CD4-positive, alpha-beta T cell treated with Interleukin-15 for 1 hour (primary cell): Measurements from ENCODE around the gene POLA1.

Experiments
- DNase-seq: peaks from one replicate; pipeline ENCODE4 v3.0.0-alpha.2; 2020

Gene POLA1

GRCh38 chrX:24987731-24988130 lies 294.0 kb downstream of the POLA1 start:
- DNase-seq: no peak

- no peak for DNase-seq
Measured at GRCh38 chrX:24988314-24988713, 294.6 kb downstream of the POLA1 start.

DNA sequence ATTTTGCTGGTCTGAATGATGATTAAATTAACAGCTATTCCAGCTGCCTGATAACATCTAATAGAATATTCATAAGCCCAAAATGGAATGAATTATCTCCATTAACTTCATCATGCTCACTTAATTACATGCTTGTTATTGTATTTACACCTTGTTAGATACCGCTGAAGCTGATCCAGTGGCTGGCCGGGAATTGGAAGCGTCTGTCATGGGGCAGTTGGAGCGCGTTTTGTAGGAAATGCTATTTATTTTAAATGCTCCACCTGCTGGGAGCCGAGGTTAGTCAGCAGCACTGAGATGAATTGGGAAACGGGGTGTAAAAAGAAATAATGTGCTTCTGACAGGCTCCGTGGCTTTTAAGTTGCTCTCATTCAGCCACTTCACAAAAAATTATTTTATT lies 296.8 kb downstream of the POLA1 start:
- no peak for DNase-seq

GRCh38 chrX:24993879-24994278 lies 300.2 kb downstream of the POLA1 start:
- no peak for DNase-seq

DNA sequence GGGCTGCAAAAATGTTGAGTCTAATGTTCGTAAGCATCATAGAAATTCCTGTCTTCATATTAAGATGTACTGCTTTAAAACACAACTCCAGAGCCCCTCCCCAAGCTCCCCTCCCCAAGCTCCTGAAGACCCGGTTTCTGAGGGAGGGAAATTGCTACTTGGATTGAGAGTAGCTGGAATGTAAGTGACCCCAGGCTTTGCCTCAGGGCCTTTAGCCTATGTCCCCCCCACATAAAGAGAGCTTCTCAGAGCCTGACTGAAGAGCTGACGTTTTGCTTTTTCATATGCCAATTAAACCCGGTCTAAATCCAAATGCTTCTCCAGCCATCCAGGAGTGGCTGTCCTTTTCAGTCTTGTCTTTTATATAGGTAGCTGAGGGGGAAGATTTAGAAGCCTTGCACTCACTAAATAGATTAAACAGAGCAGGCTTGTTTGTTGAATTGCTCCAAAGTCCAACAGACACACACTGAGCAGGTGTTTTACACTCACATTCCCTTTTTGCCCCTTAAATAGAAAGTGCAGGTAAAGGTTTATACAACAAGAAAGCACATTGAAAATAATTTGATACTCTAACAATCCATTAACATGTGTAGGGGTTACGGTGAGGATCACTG lies 302.5 kb downstream of the POLA1 start:
- no peak for DNase-seq

- no peak for DNase-seq
Measured at GRCh38 chrX:24999511-24999910, 305.8 kb downstream of the POLA1 start.

- DNase-seq: no peak
Measured at GRCh38 chrX:25001808-25002660, 308.3 kb downstream of the POLA1 start.

- no peak for DNase-seq
Measured at GRCh38 chrX:25002661-25003020, 308.9 kb downstream of the POLA1 start.

GRCh38 chrX:25003066-25003849 lies 309.5 kb downstream of the POLA1 start:
- DNase-seq: no peak

- DNase-seq: no peak
Measured at GRCh38 chrX:25004040-25004439, 310.3 kb downstream of the POLA1 start.

- no peak for DNase-seq
Measured at GRCh38 chrX:25004485-25005032, 310.8 kb downstream of the POLA1 start.

- DNase-seq: no peak
Measured at GRCh38 chrX:25005034-25005381, 311.3 kb downstream of the POLA1 start.

GRCh38 chrX:25005382-25006185 lies 311.9 kb downstream of the POLA1 start:
- DNase-seq: no peak

GRCh38 chrX:25006586-25007058 lies 312.9 kb downstream of the POLA1 start:
- DNase-seq: no peak

DNA sequence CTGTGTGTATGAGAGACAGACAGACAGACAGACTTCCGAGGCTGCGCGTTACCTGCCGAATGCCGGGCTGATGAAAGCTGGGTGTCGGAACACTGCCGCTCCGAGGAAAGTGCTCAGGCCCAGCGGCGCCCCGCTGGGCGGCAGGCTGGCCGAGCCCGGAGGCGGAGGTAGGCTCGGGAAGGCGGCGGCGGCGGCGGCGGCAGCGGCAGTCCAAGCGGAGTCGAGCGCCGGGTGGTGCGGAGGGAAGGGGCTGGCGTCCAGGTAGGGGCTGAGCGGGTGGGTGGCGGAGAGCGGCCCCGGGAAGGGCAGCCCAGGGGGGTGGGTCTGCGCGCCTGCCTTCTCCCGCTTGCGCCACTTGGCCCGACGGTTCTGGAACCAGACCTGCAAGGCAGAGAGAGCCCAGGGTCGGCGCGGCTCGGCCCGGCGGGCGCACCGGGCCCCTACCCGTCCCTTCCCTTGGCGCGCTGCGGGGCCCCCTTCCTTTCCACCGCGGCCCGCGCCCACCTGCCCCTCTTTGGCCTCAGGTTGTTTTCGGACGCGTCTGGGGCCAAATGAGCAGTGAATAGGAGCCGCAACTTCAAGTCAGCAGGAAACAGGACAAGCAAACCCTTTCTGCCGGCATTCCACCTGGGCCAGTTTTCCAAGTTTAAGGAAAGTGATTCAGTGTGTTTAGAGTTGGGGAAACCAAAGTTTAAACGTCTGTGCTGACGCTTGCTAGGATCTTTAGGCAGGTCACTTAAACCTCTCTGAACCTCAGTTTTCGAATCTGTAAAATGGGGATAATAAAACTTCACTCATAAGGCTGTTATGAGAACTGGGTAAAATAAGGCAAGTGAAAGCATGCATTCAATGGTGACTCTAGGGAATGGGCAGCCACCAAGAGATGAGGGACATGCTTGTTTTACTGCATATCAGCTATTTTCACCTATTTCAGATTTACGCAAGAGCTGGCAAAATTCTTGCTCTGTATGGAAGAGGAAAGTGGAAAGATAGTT lies 313.6 kb downstream of the POLA1 start:
- DNase-seq: no peak

DNA sequence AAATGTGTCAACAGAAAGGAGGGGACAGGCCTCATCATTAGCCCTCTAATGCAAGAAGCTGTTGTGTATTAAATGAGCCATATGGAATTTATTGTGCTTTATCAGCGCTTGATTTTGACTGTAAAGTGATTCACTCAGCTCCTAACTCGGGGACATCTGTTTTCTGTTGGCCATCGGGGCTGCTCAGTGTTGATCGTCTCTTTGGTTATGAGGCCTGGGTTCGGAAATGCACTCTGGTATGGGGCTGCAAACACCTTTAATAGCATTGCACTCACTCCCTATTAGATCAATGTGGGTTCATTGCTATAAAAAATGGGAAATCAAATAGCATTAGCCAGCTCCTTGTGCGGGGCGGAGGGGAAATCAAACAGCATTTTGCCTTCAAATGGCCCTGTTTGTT lies 315.7 kb downstream of the POLA1 start:
- no peak for DNase-seq

DNA sequence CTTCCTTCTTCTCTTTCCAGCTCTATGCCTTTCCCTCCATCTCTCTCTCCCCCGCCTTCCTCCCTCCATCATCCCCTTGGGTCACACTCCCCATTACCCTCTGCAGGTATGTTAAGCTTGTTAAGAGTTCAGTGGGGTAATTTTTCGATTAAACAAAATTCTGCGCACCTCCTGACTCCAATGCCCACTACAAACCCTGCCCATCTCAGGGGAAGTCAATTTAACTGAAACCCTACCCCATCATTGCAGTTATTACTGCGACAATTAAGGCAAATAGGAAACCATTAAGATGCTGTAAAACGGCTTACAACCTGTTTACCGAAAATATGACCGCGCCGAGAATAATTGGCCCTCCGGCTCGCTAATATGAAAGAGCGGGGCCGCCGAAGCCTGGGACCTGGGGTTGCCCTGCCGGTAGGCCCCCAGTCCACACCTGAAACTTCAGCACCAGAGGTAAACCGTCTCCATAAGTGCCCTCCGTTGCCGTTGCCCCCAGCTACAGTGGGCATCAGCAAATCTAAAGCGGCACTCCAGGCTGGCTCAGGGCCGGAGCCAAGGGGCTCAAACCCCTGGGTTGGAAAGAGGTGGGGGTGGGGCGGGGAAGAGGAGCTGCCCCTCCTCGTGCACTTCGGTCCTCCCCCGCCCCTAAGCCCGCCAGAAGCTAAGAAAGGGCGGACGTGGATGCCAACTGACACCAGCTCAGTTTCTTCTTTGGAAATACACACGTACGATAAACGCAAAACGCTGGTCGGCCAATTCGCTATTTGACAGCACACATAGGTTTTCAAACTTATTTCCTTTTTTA lies 317.3 kb downstream of the POLA1 start:
- no peak for DNase-seq

DNA sequence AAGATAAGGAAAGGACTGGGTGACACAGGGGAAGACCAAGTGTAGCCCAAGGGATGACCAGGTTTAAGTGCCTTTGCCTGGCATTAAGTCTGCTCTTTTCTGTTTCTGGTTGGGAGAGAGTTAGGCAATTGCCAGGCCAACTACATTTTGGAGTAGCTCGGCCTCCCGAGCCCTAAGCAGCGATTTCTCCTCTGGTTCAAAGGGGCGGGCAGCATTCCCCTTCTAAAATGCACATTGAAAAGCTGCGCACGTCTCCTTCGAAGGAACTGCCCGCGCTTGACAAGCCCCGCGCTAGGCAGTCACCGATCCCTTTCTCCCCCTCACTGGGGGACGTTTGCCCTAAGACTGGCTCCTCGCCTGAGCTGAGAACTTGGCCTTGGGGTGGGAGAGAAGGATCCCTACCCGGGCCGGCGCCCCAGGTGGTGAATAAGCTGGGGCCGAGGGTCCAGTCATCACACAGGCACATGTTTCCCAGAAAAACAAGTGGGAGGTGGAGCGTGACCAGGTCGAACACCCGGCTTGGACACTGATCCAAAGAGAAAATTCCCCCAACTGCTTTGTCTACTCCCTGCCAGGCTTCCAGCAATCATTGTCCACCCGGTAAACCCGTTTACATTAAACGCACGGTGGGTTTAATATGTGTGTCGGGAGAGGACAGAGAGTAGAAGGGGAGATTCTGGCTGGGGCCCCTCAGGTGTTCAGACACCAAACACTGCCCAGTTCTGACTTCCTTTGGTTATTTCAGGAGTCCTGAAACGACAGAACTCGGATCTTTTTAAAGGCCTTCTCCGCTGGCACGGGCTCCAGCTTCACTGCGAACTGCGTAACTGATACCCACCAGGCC lies 318.1 kb downstream of the POLA1 start:
- DNase-seq: no peak

- no peak for DNase-seq
Measured at GRCh38 chrX:25012433-25012735, 318.7 kb downstream of the POLA1 start.
